HG03565 (cell line): ENCODE measurements around the gene CA7.

Experiments
- ATAC-seq: cut with Tn5 transposase; IDR thresholded peaks from one replicate; pipeline ENCODE4 v1.9.1; 2021; ENCODE audit warnings: mild to moderate bottlenecking, moderate library complexity; ENCODE audit not compliant: unreplicated experiment

The CA7 gene

DNA sequence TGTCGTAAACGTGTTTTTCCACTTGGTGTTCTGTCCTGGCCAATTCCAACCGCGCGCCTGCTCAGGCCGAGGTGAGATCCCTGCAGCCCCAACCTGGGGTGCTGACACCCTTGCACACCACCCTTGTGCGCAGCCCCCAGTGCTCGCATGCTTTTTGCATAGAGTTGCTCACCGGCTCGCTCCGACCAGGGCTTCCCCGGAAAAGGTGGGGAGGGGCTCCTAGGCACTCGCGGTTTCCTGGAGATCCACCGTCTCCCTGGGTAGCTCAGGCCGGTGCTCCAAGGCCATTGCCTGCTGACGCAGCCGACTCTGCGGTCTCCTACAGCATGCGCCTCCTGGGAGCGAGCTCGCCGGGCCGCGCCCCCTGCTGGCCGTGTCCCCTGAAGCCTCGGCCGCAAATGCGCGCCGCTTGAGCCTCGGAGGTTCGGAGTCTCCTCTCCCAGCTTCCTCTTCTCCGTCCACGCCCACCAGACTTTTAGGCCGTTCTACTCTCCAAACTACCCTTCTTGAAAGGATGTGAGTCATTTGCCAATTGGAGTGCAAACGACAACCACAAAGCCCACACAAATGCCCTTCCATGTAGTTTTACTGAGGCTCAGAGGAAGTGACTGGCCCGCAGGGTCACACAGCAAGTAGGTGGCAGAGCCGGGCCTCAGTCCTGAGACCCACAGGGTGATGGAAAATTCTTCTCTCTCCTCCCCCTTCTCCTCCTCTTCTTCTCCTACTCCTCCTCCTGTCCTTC lies 28.9 kb downstream of the CA7 start:
- peak; percentile 80 for ATAC-seq

DNA sequence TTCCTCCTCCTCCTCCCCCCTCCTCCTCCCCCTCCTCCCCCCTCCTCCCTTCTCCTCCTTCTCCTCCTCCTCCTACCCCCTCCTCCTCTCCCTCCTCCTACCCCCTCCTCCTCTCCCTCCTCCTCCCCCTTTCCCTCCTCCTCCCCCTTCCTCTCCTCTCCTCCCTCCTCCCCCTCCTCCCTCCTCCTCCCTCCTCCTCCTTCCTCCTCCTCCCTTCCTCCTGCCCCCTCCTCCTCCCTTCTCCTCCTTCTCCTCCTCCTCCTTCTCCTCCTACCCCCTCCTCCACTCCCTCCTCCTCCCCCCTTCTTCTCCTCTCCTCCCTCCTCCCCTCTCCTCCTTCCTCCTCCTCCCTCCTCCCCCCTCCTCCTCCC lies 29.5 kb downstream of the CA7 start:
- ATAC-seq: no peak

DNA sequence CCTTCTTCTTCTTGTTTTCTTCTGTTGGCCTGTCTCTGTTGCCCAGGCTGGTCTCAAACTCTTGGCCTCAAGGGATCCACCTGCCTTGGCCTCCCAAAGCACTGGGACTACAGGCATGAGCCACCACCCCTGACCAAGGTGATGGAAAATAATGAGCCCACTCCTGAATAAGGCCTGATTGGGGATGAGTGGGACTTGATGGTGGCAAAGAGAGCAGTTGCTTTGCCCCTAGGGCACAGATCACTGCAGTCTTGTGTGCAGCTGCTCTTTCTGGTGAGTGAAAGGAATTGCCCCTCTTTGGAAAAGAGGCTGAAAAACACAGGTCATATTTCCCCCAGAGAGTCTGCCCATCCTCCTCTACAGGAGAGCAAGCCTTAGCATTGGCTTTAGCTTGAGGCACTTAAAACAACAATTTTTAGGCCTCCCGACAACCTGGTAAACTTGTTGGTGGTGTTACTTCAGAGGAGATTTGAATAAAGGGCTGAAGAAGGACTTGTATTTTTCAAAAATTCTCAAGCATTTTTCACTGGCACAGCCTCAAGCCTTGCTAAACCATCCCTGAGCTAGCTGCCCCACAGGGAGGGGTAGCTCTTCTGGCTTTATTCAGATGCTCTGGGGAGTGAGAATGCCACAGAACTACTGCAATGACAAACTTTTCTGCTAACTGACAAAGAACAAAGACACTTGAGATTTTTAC lies 30.0 kb downstream of the CA7 start:
- no peak for ATAC-seq

DNA sequence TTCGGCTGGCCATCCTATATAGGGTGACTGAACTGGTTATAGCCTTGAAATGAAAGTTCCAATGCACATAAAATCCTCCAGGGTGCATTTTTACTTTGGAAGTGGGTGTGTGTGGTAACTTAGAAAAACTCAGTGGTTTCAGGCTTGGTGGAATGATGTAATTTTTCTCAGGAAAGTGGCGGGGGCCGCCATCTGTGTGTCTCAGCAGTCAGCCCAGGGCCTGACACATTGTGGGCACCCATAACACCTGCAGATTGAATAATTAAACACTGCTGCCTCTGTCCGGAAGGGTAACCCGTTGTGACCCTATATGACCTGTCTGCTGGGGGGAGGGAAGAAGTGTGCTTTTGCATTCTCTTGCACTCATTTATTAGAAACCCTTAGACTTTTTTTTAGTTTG lies 33.9 kb downstream of the CA7 start:
- no peak for ATAC-seq

DNA sequence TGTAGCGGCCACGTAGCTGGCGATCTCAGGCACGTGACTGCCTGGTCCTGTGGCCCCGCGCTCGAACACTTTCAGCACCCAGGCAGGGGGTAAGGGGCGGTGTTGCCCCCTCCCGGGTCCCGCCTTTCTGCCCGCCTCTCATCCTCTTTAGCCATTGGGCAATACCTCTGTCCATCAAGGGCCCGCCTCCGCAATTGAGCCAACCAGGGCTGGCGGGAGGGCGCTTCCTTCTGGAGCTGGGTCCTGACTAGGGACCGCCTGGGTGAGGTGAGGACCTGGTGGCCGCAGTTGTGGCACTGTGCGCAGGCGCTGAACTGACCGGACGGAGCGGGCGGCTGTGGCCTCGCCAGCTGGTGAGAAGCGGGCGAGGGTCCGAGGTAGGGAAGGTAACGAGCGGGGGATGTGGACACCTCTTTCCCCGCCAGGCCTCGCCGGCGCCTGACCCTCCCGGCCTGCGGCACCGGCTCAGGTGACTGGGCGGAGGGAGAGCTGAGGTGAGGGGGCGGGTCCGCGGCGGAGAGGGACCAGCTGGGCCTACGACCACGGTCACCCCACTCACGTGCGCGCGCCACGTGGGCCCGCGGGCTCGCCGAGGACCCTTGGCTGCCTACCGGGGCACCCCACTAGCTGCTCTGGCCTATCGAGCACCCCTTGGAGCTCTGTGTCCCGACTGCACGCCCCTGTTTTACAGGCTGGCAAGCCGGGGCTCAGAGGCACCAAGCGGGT lies 36.2 kb downstream of the CA7 start, which contains the start of gene PDP2:
TSS of gene PDP2 (plus strand) at position 228 of the 726 bp plus-strand sequence. CDS start 3,770 bp downstream, outside the sequence.
- ATAC-seq: peak; percentile 86

DNA sequence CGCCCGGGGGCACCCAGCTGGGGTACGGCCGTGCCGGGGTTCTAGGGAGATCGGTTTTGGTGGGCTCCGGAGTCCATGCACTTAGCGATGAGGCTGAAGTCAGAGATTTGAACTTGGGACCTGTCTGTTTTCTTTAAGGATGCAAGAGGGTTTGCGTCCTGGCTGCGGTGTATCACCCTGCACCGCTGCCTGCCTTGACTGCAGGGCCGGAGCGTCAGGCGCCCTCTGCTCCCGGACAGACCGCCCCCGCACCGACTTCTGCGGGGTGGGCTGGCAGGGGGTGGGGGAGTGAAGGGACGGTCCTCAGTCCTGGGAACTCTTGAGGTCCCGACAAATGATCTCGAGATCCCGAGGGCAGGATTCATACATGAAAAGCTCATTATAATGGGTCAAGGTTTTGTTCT lies 36.8 kb downstream of the CA7 start:
- ATAC-seq: no peak

DNA sequence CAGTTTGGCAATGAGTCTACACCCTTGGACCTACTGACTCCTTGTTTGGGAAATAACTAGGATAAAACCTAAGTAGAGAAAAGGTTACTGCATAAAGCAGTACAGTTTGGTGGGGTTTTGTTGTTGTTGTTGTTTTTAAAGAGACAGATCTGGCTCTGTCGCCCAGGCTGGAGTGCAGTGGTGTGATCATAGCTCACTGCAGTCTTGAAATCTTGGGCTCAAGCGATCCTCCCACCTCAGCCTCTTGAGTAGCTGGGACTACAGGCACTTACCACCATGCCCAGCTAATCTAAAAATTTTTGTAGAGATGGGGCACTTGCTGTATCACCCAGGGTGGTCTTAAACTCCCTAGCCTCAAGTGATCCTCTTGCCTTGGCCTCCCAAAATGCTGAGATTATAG lies 37.3 kb downstream of the CA7 start:
- ATAC-seq: no peak

DNA sequence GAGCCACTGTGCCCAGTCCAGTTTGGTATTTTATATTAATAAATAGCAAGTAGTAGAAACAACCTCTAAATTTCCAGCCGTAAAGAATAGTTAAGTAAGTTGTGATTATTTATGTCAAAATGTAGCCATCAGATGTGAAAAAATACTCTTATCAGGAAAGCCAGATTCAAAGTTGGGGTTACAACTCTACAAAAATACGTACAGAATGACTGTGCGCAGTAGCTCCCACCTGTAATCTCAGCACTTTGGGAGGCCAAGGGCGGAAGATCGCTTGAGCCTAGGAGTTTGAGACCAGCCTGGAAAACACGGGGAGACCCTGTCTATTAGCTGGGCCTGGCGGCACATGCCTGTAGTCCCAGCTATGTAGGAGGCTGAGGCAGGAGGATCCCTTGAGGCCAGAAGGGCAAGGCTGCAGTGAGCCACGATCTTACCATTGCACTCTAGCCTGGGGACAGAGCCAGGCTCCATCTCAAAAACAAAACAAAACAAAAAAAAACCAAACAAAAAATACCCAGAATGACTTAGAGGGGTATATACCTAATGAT lies 37.8 kb downstream of the CA7 start:
- no peak for ATAC-seq

DNA sequence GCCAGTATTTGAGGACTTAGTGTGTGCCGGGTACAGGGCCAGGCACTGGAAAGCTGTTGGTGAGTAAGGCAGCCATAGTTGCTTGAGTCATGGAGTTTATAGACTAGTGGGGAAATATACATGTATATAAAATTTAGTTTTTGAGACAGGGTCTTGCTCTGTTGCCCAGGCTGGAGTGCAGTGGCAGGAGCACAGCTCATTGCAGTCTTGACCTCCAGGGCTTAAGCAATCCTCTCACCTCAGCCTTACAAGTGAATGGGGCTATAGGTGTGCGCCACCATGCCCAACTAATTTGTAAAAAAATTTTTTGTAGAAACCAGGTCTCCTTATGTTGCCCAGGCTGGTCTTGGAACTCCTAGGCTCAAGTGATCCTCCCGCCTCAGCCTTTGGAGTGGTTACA lies 38.5 kb downstream of the CA7 start:
- no peak for ATAC-seq

DNA sequence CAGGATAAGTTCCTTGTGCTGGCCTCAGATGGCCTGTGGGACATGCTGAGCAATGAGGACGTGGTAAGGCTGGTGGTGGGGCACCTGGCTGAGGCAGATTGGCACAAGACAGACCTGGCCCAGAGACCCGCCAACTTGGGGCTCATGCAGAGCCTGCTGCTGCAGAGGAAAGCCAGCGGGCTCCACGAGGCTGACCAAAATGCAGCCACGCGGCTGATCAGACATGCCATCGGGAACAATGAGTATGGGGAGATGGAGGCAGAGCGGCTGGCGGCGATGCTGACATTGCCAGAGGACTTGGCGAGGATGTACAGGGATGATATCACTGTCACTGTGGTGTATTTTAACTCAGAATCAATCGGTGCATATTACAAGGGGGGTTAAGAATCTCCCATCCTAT lies 41.3 kb downstream of the CA7 start:
- no peak for ATAC-seq

DNA sequence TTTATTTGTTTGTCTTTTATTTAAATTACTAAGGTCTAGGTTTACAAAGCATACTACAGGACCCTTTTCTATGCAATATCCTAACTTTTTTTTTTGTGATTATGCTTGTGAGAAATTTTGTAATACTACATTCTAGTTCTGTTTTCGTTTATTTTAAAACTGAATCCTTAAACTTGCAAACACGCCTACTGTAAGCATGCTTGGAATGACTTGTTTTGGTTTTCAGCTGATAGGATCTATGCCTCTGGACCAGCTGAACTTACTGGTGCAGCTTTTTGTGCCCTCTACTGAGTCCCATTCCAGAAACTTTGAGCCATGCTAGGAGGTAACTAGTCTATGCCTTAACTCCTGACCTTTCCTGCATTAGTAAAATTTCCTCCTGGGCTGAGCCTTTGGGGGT lies 42.1 kb downstream of the CA7 start:
- no peak for ATAC-seq

DNA sequence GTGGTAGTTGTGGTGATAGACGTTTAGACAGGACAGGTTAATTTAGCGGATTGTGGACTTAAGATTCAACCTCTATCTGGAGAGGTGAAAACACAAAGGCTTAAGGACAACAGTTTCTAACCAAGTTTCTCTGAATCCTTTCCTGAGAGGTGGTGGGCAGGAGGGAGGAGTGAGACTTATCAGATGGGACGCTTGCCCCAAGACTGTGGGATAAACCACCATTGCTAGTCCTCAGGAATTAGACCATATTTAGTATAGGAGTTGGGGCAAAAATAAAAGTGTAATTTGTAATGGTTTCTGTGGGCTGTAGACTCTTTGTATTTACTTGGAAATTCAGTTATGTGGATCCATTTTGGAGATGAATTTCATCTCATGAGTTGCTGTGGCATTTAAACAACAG lies 42.7 kb downstream of the CA7 start:
- ATAC-seq: no peak

DNA sequence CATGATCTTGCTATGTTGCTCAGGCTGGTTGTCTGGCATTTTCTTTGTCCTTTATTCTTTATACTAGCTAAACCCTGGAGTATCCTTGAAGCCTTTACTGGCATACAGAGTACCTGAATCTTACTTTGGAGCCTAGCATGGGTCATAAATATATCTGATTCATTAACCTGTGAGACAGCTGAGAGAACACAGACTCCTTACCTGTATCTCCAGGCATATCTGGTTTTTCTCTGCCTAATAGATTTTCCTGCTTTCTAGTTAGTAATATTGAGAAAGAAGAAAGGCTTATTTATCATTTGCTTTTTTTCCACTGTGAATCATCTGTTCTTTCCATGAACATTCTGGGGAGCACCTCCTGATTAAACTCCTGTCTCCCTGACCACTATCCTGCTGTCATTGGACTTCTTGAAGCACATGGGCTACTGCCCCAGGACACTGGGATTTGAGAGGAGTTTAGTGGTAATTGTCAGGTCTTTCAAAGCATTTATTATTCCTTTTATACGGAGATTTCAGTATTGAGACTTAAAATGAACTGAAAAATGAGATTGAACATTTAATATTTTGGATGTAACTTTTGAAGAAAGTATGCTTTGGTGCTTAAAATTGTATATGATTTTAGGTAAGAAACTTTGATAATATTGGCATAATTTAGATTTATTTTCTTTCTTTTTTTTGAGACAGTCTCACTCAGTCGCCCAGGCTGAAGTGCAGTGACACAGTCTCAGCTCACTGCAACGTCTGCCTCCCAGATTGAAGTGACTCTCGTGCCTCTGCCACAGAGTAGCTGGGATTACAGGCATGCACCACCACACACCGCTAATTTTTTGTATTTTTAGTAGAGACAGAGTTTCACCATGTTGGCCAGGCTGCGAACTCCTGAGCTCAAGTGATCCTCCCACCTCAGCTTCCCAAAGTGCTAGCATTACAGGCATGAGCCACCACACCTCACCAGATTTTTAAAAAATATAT lies 44.7 kb downstream of the CA7 start:
- no peak for ATAC-seq

DNA sequence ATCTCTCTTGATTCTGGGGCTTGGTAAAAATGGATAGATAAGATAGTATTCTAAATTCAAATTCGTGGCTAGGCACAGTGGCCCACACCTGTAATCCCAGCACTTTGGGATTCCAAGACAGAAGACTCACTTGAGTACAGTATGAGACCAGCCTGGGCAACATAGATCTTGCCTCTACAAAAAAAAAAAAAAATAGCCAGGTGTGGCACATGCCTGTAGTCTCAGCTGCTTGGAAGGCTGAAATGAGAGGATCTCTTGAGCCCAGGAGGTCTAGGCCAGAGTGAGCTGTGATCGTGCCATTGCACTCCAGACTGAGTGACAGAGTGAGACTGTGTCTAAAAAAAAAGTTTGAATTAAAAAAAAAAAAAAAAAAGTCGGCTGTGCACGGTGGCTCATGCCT lies 45.4 kb downstream of the CA7 start:
- ATAC-seq: no peak

DNA sequence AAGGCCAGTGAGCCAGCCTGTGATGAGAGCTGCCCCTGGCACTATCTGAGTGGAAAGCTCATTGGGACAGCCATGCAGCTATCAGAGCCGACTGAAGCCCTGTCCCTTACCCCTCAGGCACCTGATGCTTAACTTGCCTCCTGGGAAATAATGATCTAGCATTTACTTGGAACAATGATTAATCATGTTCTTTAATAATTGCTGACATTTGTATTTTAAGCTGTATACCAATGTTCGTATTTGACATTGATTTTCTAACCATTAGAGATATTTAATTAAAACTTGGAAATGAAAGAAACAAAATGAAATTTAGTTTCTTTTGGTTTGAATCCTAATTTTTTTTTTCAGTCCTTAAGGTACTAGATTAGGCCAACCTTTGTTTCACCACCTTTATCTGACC lies 46.6 kb downstream of the CA7 start:
- ATAC-seq: no peak

DNA sequence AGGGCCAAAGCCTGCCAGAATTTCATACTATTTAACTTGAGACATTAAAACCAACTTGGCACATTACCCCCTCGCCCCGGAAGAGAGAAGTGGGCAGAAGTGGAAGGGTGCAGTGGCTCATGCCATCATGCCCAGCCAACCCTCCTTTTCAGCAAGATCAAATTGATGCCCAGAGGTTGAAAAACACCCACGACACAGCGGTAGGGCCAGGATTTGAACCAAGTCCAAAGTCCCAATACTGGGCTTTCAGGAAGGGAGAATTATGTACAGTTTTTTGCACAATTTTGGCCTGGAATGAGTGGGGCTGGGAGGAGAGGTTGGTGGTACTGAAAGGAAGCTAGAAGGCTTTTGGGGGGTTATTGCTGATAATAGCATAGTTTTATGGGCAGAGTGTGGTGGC lies 47.1 kb downstream of the CA7 start:
- no peak for ATAC-seq

DNA sequence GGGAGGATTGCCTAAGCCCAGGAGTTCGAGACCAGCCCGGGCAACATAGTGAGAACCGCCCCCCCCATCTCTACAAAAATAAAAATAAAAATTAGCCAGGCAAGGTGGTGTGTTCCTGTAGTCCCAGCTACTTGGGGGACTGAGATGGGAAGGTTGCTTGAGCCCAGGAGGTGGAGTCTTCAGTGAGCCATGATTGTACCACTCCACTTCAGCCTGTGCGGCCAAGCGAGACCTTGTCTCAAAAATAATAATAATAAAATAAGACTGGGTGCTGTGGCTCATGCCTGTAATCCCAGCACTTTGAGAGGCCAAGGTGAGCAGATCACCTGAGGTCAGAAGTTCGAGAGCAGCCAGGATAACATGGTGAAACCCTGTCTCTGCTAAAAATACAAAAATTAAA lies 47.6 kb downstream of the CA7 start:
- no peak for ATAC-seq

DNA sequence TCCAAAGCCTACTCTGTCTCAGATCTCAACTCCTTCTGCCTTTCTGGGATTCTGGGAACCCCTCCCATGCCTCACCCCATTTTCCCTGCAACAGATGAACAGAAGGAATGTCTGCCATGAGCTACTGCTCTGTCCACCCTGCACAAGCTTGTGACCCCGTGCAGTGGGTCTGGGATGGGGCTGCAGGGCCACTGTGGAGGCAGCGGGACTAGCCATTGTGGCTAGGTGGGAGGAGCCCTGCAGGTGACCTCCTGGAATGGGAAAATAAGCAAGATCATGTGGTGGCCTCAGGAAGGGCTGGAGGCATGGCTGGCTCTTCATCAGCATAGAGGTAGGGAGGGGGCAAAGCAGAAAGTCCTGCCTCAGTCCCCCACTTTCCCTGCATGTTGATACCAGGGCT lies 49.8 kb downstream of the CA7 start:
- no peak for ATAC-seq

DNA sequence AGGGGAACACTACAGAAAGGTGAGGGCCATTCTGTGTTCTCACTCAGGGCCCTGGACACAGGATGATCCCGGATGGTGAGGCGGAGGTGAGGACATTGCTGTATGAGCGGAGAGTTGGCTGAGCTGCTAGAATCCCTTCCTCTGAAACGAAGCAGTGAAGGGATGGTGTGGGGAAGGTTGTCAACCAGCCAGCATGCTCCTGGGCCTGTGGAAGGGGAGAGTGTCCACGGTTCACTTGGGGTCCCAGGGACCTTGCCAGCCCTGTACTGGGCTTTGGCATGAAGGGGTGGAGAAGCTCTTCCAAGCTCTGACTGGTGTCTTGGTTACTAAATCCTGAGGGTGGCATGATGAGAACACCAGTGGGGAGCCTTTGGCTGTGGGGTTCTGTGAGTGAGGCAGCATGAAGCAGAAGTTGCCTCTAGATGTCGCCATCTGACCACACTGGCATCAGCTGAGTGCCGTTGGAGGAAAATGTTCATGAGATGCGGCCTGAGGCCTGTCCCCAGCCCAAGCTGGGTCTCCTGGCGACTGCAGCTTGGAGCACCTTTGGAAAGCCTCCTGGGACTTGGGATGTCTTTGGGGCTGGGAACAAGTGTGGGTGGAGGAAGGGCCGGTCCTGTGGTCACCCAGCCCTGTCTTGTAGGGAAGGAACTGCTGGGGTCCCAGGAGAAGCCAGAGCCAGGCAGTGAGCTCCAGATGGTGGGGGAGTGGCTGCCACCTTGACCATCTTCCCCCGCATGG lies 50.9 kb downstream of the CA7 start:
- ATAC-seq: no peak

DNA sequence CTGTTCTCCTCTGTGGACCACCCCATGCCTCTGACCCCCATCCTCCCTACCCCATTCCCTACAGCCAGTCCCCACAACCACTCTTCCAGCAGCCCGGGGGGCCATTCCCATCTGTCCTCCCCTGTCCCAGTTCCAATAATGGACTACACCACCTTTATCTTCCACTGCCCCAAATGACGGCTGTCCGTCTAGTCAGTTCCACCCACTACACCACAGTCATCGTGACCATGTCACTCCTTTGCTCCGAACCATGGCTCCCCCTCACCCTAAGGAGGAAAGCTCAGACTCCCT lies 51.4 kb downstream of the CA7 start:
- no peak for ATAC-seq
